NCI-H2171 (cell line): ENCODE measurements around the gene DCDC2.
"Not testable (repeated sequence)": the region's sequence is repeated elsewhere in the genome, so short reads cannot be mapped to it uniquely, and the experiment has no call there.

Experiments
- DNase-seq: peaks from one replicate; lab custom pipeline; 2025; lab: John Stamatoyannopoulos, UW

Gene DCDC2

DNA sequence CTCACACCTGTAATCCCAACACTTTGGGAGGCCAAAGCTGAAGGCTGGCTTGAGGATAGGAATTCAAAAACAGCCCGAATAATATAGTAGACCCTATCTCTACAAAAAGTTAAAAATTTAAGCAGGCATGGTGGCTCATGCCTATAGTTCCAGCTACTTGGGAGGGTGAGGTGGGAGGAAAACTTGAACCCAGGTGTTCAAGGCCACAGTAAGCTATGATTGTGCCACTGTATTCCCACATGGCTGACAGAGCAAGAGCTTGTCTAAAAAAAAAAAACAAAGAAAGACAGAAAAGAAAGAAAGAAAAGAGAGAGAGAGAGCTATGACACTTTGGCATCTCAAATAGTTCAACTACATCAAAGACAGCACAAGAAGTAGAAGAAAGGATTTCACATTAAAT lies 33.2 kb downstream of the DCDC2 start:
- DNase-seq, result no peak

DNA sequence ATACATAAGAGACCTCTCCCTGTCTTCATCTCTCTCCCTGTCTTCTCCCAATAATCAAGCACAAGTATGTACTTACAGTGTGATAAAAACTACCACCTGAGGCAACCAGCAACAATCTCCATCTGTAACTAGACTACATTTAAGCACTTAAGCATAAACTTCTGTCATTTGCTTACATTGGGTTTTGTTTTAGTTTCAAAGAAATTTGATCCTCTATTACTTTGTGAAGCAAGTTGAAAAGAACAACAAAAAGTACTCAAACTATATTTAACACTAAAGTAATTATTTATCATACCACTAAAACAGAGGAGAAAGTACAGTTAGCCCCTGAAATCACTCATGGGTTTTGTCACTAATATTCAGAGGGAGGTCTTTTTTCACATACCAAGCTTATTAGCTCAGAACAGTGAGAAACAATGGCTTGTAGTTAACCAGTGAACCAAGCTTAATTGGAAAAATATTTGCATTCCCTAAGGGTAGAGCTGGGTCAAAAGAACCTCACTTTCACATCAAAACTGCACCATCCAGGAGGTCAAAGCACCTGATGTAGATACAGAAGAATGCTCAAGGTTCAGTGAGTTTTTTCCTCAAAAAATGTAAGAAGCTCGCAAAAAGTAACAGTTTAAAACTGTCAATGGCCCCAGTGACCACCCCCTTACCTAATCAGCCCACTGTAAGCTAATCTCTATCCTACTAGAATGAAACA lies 34.1 kb downstream of the DCDC2 start:
- DNase-seq, result no peak

DNA sequence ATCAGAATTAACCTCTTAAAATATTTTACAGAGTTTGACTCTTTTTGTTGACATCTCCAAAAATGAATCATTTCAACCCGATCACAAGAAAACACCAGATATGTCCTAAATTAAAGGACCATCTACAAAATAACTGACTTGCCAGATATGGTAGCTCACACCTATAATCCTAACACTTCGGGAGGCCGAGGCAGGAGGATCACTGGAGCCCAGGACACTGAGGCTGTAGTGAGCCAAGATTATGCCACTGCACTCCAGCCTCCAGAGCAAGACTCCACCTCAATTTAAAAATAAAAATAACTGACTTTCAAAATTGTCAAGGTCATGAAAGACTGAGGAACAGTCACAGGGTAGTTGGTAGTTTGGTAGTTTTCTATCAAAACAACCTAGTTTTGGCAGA lies 34.9 kb downstream of the DCDC2 start:
- DNase-seq, result no peak

DNA sequence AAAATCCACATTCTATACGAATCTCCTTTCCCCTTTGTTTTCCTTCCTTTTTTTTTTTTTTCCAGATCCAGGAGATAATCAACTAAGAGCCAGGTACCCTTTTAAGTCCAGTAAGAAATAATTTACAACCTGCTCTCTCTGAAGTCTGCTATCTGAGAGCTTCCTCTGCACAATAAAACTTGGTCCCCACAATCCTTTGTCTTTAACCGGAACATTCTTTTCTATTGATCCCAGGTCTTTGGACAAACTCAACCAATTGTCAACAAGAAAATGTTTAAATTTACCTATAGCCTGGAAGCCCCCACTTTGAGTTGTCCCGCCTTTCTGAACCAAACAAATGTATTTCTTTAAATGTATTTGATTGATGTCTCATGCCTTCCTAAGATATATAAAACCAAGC lies 35.4 kb downstream of the DCDC2 start:
- not testable (repeated sequence) for DNase-seq

DNA sequence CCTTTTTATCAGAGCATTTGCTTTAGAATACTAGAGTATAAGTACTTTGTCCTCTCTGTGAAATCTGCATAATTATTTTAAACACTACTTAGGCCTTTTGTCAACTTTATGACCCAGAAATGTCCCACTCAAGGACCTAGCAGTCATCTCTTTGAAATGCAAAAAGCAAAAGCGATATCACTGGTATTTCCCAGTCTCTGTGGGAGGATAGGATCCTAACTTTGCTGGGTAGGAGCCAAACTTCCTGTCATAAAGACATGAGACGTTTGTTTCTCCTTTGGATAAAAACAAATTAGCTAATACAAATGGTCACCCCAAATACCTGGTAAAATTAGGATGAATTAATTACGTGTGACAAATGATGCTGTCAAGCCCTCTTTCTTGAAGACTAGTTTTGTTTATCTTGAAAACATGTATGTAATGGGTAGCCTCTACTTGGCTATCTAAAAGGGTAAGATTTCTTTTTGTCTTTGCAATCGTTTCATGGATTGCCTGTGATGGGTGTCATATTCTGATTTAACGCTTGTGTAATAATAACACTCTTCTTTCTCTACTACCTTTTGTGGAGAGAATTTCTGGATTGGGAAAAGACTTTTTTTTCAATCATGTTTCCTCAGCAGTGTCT lies 36.2 kb downstream of the DCDC2 start:
- DNase-seq, result no peak

DNA sequence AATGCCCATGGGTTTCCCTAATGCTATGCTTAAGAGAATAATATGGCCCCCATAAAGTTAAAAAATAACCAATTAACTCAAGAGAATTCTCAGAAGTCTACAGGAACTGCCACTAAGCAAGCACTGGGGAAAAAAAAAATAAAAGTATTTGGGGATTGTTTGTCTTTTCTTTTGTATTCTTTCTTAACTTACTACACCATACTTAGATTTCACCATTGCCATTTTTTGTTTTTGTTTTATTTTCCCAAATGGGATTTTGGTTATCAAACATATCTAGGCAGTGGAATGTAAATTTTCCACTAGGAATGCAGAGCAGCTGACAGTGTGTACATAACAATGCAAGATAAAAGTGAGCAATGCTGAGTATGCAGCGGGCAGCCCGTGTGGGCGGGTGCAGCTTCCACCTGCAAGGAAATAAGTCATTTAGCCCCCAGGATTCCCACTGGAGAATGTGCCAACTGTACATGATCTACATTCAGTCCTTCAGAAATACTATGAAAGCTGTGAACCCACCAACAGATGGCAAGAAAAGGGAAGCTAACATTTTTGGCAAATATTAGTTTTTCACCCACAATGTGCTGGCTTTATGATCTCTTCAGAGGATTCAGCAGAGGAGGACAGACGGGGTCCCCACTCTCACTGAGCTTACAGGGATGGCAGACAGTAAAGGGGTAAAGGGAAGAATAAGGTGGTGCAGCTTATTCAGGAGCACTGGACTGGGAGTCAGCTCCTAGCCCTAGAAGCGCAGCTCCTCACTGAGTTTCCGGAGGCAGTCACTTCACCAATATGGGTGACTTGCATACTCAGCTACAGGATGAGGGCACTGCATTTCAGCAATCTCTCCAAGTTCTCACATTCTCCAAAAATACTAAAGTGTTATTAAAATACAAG lies 44.4 kb downstream of the DCDC2 start:
- DNase-seq, result no peak

DNA sequence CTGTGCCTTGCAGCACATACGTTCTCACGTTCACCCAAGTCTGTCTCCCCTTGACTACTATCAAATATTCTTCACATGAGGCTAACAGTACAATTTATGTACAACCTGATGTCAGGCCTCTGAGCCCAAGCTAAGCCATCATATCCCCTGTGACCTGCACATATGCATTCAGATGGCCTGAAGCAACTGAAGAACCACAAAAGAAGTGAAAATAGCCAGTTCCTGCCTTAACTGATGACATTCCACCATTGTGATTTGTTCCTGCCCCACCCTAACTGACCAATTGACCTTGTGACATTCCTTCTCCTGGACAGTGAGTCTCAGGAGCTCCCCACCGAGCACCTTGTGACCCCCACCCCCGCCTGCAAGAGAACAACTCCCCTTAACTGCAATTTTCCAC lies 46.1 kb downstream of the DCDC2 start:
- DNase-seq, result not testable (repeated sequence)

DNA sequence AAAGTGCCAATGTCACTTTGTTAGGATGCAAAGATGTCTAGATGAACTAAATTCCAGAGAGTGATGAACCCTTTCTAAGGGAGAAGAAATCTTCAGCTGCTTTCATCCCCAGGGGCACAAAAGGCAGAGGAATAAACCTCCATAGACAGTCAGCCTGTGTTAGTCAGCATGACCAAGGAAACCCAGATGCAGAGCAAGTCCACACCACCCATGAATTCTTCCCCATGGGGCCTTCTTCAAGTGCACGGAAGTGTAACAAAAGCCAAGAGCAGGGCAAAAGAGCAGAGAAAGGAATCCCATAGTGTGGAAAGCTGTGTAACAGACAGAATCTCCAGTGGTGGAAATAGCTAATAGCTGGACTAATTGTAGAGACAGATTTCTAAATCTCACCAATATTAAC lies 50.0 kb downstream of the DCDC2 start:
- no peak for DNase-seq

DNA sequence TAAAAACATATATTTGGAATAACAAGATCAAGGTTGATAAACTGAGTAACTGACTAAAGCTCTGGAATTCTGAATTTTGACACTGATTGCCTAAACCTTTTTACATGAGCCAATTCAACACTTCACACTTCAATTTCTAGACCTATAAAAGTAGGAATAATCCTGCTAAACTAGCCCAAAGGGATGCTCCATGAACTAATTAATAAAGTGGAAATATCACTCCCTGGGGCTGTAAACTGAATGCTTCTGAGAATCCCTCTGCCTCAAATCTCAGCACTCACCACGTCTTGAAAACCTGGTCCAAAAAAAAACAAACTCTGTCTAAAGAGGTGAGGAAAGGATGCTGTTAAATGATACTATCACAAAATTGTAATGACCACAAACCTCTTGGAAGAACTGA lies 50.9 kb downstream of the DCDC2 start:
- DNase-seq, result no peak

DNA sequence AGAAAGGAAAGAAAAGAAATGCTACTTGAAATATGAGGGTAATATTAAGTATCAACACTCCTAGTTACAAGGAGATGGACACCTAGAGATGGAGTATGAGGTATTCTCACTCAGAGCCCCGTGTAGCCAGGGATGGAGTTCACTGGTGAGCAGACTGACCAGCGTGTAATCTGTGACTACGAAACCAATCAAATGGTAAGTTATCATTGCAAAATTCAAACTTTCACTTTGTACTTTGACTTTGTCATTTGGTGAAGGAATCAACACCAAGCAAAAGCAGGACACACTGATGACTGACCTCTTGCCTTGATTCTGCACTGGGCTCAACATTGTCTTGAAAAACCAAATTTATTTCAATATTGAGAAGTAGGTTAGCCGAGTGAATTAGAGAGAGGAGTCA lies 51.8 kb downstream of the DCDC2 start:
- no peak for DNase-seq

DNA sequence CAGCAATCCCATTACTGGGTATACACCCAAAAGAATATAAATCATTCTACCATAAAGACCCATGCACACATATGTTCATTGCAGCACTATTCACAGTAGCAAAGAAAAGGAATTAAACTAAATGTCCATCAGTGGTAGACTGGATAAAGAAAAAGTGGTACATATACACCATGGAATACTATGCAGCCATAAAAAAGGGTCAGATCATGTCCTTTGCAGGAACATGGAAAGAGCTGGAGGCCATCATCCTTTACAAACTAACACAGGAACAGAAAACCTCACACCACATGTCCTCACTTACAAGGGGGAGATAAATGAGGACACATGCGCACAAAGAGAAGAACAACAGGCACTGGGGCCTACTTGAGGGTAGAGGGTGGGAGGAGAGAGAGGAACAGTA lies 60.9 kb downstream of the DCDC2 start:
- no peak for DNase-seq

DNA sequence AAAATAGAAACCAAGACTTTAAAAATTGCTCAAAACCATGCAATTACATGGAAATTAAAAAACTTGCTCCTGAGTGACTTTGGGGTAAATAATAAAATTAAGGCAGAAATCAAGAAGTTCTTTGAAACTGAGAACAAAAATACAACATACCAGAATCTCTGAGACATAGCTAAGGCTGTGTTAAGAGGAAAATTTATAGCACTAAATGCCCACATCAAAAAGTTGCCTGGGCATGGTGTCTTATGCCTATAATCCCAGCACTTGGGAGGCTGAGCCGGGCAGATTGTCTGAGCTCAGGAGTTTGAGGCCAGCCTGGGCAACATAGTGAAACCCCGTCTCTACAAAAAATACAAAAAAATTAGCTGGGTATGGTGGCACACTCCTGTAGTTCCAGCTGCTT lies 64.0 kb downstream of the DCDC2 start:
- DNase-seq, result not testable (repeated sequence)

DNA sequence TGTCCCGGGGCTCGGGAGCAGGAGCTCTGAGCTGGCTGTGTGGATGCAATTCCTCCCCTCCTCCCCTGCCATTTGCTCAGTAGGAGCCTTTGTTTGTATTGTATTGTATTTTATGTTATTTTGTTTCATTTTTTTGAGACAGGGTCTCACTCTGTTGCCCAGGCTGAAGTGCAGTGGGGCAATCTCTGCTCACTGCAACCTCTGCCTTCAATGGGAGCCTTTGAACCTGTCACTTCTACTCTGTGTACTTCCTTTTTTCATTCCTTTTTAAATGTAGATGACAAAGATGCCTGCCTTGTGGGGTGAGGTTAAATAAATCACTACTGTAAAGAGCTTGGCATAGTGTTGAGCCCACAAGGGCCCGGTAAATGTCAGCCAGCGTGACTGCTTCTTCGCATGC lies 70.6 kb downstream of the DCDC2 start:
- no peak for DNase-seq

DNA sequence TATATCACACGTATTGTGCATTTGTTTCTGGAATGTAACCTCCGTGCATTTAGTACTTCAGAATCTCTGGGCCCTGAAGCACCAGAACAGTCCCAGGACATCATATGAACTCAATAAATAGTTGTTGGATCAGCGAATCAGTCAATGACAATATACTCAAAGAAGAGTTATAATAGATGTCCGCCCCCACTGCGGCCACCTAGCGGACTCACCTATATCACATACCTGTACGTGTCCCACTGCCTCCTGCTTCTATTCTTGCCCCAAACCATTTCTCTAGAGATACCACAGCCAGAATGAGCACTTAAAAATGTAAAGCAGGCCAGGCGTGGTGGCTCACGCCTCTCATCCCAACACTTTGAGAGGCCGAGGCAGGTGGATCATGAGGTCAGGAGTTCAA lies 73.9 kb downstream of the DCDC2 start:
- DNase-seq, result no peak

DNA sequence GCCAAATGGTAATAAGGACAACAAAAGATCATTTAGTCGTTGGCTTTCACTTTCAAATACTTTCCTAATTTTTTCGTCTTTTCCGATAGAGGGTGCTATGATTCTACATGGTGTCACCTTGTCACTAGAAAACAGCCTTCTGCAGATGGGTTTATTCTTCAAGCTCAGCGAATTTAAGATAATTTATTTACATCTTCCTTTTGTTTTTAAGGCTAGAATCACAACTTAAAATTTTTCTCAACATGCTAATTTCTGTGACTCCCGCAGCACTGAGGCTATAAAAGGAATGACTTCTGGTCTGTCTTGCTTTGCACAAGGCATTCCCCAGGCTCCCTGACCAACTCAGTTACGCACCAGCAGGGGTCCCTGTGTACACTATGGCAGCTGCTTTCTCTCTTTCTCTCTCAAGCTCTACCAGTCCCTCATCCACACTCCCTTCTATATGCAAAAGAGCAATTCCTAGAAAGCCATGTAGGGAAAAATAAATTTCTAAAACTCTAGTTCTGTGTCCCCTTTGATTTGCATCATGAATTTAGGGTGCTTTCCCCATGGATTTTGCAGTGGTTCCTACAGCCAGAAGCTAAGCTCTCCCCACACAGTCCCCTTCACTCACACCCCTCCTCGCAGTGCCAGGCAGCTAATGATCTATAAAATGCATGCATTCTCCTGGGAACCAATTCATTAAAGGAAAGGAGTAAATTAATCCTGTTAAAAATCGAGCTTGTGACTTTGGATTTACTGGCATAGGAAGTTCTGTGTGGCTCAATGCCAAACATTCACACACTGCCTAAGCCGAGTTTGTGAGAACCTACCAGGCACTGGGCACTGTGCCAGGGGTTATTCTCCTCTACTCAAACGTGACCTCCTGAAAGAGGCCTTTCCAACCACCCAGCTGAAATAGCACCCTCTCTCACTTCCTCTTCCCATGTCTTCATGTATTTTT lies 74.5 kb downstream of the DCDC2 start:
- peak; percentile 76 for DNase-seq

DNA sequence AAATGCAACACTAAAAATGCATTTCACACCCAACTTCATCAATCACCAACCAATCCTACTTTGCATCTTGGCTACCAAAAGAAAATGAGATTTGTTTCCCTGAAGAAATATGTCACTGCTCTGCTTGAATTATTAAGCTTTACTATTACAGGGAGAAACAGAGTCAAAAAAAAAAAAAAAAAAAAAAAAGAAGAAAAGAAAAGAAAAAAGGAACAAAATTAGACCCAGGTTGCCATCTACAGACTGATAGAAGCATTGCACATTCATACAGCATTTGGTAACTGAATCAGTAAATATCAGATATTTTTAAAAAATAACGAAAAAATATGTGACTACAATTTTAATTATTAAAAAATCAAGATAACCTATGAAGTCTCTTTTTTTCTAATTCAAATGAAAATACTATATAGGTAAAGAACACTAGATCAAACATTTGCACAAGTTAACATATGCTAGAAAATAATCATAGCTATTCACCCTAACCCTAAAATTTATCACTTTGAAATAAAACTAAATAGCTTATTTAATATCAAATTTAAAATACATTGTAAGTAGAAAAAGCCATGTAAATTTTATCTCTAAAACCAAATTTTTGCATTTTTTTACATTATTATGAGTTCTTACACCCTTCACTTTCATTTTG lies 83.3 kb downstream of the DCDC2 start:
- peak; percentile 45 for DNase-seq

DNA sequence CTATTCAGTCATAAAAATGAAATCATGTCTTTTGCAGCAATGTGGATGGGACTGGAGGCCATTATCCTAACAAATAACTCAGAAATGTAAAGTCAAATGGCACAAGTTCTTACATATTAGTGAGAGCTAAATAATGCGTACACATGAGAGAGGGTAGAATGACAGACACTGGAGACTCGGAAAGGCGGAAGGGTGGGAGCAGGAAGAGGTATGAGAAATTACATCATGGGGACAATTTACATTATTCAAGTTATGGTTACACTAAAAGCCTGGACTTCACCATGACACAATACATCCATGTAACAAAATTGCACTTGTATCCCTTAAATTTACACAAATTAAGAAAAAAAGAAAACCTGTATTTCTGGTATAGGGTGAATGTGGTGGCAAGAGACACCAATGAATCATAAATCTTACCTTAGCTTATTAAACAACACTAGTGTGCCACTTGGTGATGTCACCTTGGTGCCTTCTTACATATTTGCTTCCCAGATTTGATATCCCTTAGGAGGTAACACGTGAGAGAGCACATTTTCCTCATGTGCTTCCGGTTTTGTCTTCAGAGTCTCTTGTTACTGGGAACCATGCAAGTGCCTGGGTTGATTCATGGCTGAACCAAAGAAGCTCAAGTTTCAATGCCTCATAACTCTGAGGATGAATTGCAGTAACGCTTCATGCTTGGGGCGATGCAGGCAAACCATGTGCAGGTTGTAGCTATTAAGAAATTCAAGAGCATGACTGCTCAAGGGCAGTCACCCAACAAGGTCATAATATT lies 84.6 kb downstream of the DCDC2 start:
- peak; percentile 39 for DNase-seq

DNA sequence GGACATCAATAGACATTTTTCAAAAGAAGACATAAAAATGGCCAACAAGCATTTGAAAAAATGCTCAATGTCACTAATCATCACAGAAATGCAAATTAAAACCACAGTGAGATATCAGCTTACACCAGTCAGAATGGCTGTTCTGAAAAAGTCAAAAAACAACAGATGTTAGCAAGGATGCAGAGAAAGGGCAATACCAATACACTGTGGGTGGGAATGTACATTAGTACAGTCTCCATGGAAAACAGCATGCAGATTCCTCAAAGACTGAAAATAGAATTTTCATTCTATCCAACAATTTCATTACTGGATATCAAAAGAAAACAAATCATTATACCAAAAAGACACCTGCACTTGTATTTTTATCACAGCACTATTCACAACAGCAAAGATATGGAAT lies 85.3 kb downstream of the DCDC2 start:
- peak; percentile 80 for DNase-seq

DNA sequence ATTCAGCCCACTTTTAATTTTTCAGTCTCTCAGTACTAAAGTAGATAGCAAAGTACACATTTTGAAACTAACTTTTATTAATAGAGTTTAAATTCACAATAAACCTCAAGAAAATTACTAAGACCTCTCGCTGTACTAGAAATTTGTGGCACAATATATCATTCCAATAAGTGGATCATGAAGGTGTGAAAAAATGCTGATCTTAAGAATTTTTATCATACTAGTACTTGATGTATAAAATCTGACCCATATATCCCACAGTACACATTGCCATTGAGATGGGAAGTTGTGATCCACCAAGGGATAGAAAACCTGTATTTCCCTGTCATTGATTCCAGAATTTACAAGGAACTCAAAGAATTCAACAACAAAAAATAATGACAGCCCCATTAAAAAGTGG lies 85.7 kb downstream of the DCDC2 start:
- no peak for DNase-seq

DNA sequence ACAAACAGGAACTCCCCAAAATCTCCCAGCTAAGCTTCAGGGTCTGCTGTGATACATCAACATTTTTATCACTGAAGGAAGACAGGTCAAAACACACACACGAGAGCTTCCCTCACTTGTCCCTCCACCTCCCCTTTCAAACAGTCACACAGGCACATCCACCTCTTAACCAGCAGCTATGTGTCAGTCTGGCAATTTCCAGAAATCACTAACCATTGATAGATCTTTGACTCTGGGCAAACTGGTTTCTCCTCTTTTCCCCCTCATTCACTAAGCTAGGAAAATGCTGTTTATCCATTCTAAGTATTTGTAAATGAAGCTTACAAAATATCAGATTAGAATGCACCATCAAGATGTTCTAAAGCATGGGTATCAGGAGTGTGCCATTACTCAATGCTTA lies 87.8 kb downstream of the DCDC2 start:
- DNase-seq, result no peak

DNA sequence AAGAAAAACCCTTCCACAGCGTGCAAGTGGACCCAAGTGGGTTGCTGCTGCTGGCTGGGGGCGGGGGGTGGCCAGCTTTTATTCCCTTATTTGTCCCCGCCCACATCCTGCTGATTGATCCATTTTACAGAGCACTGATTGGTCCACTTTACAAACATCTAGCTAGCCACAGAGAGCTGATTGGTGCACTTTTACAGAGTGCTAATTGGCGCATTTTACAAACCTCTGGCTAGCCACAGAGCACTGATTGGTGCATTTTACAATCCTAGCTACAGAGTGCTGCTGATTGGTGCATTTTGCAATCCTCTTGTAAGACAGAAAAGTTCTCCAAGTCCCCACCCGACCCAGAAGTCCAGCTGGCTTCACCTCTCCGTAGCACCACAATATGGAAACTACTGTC lies 99.6 kb downstream of the DCDC2 start:
- not testable (repeated sequence) for DNase-seq
